Loucy (cell line): Measurements from ENCODE around the gene LHFPL3.

Experiments used
- EZH2phosphoT487 ChIP-seq: fragments of 200-600 bp; IDR thresholded peaks from 2 replicates; pipeline ENCODE4 v1.6.1; 2018; ENCODE audit warnings: antibody characterized with exemption, mild to moderate bottlenecking, moderate library complexity, borderline replicate concordance
- TF ChIP-seq, protein P1 (sequence below): fragments of 200-600 bp; sonication (generic); conservative IDR thresholded peaks from 2 replicates; pipeline ENCODE4 v1.5.1; 2014; ENCODE audit warnings: mild to moderate bottlenecking, antibody characterized with exemption, low read length

DNA sequence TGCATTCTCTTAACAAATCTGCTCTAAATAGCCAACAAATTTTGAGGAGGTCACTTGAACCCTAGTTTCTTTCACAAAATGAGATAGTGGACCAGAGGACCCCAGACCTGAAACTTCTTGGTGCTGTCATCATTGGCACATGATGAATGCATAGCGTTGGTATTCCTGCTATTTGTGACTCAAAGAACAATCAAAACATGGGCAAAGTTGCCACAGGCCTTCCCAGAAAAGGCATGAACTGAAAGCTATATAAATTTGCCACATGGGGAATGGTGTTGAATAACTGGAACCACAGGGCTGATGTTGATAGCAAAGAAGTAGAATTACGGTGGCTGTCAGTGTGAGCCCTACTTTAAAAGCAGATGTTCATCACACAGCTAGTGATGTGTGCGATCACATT lies 465.8 kb downstream of the LHFPL3 start:
- TF ChIP-seq, protein P1, sequence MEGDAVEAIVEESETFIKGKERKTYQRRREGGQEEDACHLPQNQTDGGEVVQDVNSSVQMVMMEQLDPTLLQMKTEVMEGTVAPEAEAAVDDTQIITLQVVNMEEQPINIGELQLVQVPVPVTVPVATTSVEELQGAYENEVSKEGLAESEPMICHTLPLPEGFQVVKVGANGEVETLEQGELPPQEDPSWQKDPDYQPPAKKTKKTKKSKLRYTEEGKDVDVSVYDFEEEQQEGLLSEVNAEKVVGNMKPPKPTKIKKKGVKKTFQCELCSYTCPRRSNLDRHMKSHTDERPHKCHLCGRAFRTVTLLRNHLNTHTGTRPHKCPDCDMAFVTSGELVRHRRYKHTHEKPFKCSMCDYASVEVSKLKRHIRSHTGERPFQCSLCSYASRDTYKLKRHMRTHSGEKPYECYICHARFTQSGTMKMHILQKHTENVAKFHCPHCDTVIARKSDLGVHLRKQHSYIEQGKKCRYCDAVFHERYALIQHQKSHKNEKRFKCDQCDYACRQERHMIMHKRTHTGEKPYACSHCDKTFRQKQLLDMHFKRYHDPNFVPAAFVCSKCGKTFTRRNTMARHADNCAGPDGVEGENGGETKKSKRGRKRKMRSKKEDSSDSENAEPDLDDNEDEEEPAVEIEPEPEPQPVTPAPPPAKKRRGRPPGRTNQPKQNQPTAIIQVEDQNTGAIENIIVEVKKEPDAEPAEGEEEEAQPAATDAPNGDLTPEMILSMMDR = no peak
- TF ChIP-seq EZH2phosphoT487 = no peak
